GM23338 (cell line): ENCODE measurements around the gene SYCP3. TPM values are rescaled to one million over a fixed set of nuclear protein-coding genes. Genes with fewer than 3 reads are reported as not detected.

ENCODE experiments used
- ATAC-seq: fragments of 200-7000 bp; cut with Tn5 transposase; 3 replicates; pipeline ENCODE4 v1.9.1; 2020
- DNase-seq: peaks from one replicate; pipeline ENCODE4 v3.0.0-alpha.2; 2015; ENCODE audit warnings: low spot score
- H2AFZ ChIP-seq: fragments of 200-600 bp; sonication (generic); 2 replicates; pipeline ENCODE4 v1.8.0; 2016; ENCODE audit warnings: antibody characterized with exemption, mild to moderate bottlenecking, moderate library complexity
- H3F3A ChIP-seq: fragments of 200-600 bp; sonication (generic); replicated peaks from 2 replicates; pipeline ENCODE4 v1.8.0; 2017; ENCODE audit warnings: antibody characterized with exemption, mixed run types, low read depth
- H3K27ac ChIP-seq: fragments of 200-600 bp; sonication (generic); 2 replicates; pipeline ENCODE4 v1.6.1; 2016; ENCODE audit warnings: low read depth
- H3K27me3 ChIP-seq: fragments of 200-600 bp; sonication (generic); 2 replicates; pipeline ENCODE4 v1.8.0; 2016; ENCODE audit warnings: mild to moderate bottlenecking, mixed run types, moderate library complexity; ENCODE audit not compliant: insufficient read depth
- H3K36me3 ChIP-seq: fragments of 200-600 bp; sonication (generic); 2 replicates; pipeline ENCODE4 v1.8.0; 2016; ENCODE audit warnings: mild to moderate bottlenecking; ENCODE audit not compliant: insufficient read depth
- H3K4me1 ChIP-seq: fragments of 200-600 bp; sonication (generic); 2 replicates; pipeline ENCODE4 v1.8.0; 2016; ENCODE audit warnings: mild to moderate bottlenecking, moderate library complexity; ENCODE audit not compliant: insufficient read depth
- H3K4me2 ChIP-seq: fragments of 200-600 bp; sonication (generic); 2 replicates; pipeline ENCODE4 v1.7.1; 2017; ENCODE audit warnings: mixed run types
- H3K4me3 ChIP-seq: fragments of 200-600 bp; sonication (generic); 2 replicates; pipeline ENCODE4 v1.6.1; 2016; ENCODE audit warnings: mixed run types
- H3K79me2 ChIP-seq: fragments of 200-600 bp; sonication (generic); replicated peaks from 2 replicates; pipeline ENCODE4 v1.8.0; 2017; ENCODE audit warnings: mild to moderate bottlenecking; ENCODE audit not compliant: insufficient read depth
- H3K9me2 ChIP-seq: fragments of 200-600 bp; sonication (generic); 2 replicates; pipeline ENCODE4 v1.8.0; 2017; ENCODE audit not compliant: insufficient read depth
- H4K20me1 ChIP-seq: fragments of 200-600 bp; sonication (generic); replicated peaks from 2 replicates; pipeline ENCODE4 v1.8.0; 2017; ENCODE audit warnings: mild to moderate bottlenecking; ENCODE audit not compliant: insufficient read depth
- H3K27ac Mint-ChIP-seq: 2 replicates; pipeline ENCODE4 v1.8.0; 2020; ENCODE audit warnings: inconsistent platforms, mild to moderate bottlenecking, moderate library complexity, mixed read lengths
- H3K27me3 Mint-ChIP-seq: 3 replicates; pipeline ENCODE4 v1.8.0; 2022; ENCODE audit warnings: low read depth, mild to moderate bottlenecking, moderate library complexity, mixed read lengths, inconsistent platforms; ENCODE audit not compliant: insufficient read depth, poor library complexity
- H3K36me3 Mint-ChIP-seq: 3 replicates; pipeline ENCODE4 v1.8.0; 2021; ENCODE audit warnings: low read depth, mild to moderate bottlenecking, inconsistent platforms, moderate library complexity, mixed read lengths
- H3K4me1 Mint-ChIP-seq: 3 replicates; pipeline ENCODE4 v1.8.0; 2020; ENCODE audit warnings: mild to moderate bottlenecking, inconsistent platforms, mixed read lengths
- H3K4me3 Mint-ChIP-seq: 3 replicates; pipeline ENCODE4 v1.8.0; 2021; ENCODE audit warnings: moderate library complexity, mild to moderate bottlenecking, inconsistent platforms, mixed read lengths
- H3K9me3 Mint-ChIP-seq: 3 replicates; pipeline ENCODE4 v1.8.0; 2020; ENCODE audit warnings: moderate library complexity, mild to moderate bottlenecking, inconsistent platforms, mixed read lengths
- CREB1 ChIP-seq: fragments of 250-450 bp; sonication (Bioruptor Pico); IDR thresholded peaks from 2 replicates; pipeline ENCODE4 v1.5.0; 2020; ENCODE audit warnings: low read depth, mild to moderate bottlenecking, moderate library complexity
- EZH2 ChIP-seq: fragments of 200-600 bp; sonication (generic); IDR thresholded peaks from one replicate; pipeline ENCODE4 v1.8.0; 2017; ENCODE audit warnings: antibody characterized with exemption, mild to moderate bottlenecking, low read depth; ENCODE audit not compliant: unreplicated experiment
- EZH2phosphoT487 ChIP-seq: fragments of 200-600 bp; sonication (generic); IDR thresholded peaks from one replicate; pipeline ENCODE4 v1.8.1; 2018; ENCODE audit warnings: antibody characterized with exemption; ENCODE audit not compliant: unreplicated experiment
- JUNB ChIP-seq: IDR thresholded peaks from one replicate; pipeline ENCODE4 v1.6.1; 2016; ENCODE audit warnings: antibody characterized with exemption; ENCODE audit not compliant: unreplicated experiment
- NANOG ChIP-seq: IDR thresholded peaks from 2 replicates; pipeline ENCODE4 v1.6.1; 2016; ENCODE audit warnings: antibody characterized with exemption, borderline replicate concordance
- POLR2AphosphoS5 ChIP-seq: IDR thresholded peaks from 2 replicates; pipeline ENCODE4 v1.6.1; 2016; ENCODE audit warnings: antibody characterized with exemption, low read depth
- STAT1 ChIP-seq: IDR thresholded peaks from one replicate; pipeline ENCODE4 v1.6.1; 2016; ENCODE audit warnings: antibody characterized with exemption; ENCODE audit not compliant: unreplicated experiment
- ZNF114 ChIP-seq: fragments of 250-450 bp; sonication (Bioruptor Pico); IDR thresholded peaks from 2 replicates; pipeline ENCODE4 v1.5.0; 2020; ENCODE audit warnings: mild to moderate bottlenecking, moderate library complexity
- ZNF331 ChIP-seq: fragments of 250-450 bp; sonication (Bioruptor Pico); IDR thresholded peaks from 2 replicates; pipeline ENCODE4 v1.5.0; 2020; ENCODE audit warnings: low read depth, mild to moderate bottlenecking, moderate library complexity
- polyA plus RNA-seq: library from polyadenylated mRNA; unstranded; fragments of >200 nt; fragmentation: Nextera tagmentation; extraction: Ambion mirVana; gene quantifications from 2 replicates; pipeline ENCODE4 v1.2.1, GENCODE V29; 2016
- total RNA-seq: library from RNA; depleted of rRNA; stranded (reverse); fragments of >200 nt; shearing (Covaris generic); gene quantifications from 2 replicates; pipeline ENCODE4 v1.2.3, GENCODE V29; 2014
- TF ChIP-seq, protein P1 (sequence below): IDR thresholded peaks from one replicate; pipeline ENCODE4 v1.6.1; 2018; ENCODE audit warnings: antibody characterized with exemption; ENCODE audit not compliant: unreplicated experiment
- TF ChIP-seq, protein P2 (sequence below), 2 experiments: fragments of 200-600 bp in 1 of 2; sonication (generic) in 1 of 2; conservative IDR thresholded peaks; 2 replicates each; pipeline versions ENCODE4 v1.5.1 to v1.6.1; 2016 to 2017; ENCODE audit warnings: antibody characterized with exemption in 2 of 2, low read depth in 2 of 2, mild to moderate bottlenecking in 2 of 2, moderate library complexity in 1 of 2
- TF ChIP-seq, protein P3 (sequence below): IDR thresholded peaks from 2 replicates; pipeline ENCODE4 v1.6.1; 2016; ENCODE audit warnings: antibody characterized with exemption
- TF ChIP-seq, protein P4 (sequence below): fragments of 250-450 bp; sonication (Bioruptor Pico); IDR thresholded peaks from 2 replicates; pipeline ENCODE4 v1.5.0; 2020; ENCODE audit warnings: mild to moderate bottlenecking, moderate library complexity

Gene SYCP3
- total and polyA plus RNA-seq, 2 experiments from 2014 or later = 0.07 to 1.5 TPM

- Histone ChIP-seq H2AFZ (no peak overlapping the region), H3K4me1 (peaks cover 8% of the 10 kb centered on the region), H3K9me2 (no peaks in the 10 kb centered on the region), H4K20me1 (no peaks in the 10 kb centered on the region; the same call in 1 of the 2 replicates), H3F3A (no peaks in the 10 kb centered on the region), H3K27me3 (no peaks in the 10 kb centered on the region), H3K4me2 (no peak overlapping the region), H3K27ac (no peak overlapping the region), H3K79me2 (no peaks in the 10 kb centered on the region), H3K4me3 (no peak overlapping the region), H3K36me3 (peaks cover 6% of the 10 kb centered on the region; the same call in 1 of the 2 replicates)
- DNase-seq (no peak), ATAC-seq (no peak)
- no peak overlapping the region for H3K27ac Mint-ChIP-seq
- H3K9me3 Mint-ChIP-seq = no peaks in the 10 kb centered on the region
- no peak overlapping the region for H3K4me3 Mint-ChIP-seq
- H3K27me3 Mint-ChIP-seq = peaks cover 4% of the 10 kb centered on the region
- peaks cover 5% of the 10 kb centered on the region; the same call in 1 of the 3 replicates for H3K36me3 Mint-ChIP-seq
- peaks cover 13% of the 10 kb centered on the region; the same call in 2 of the 3 replicates for H3K4me1 Mint-ChIP-seq
- TF ChIP-seq POLR2AphosphoS5 (no peak), ZNF331 (CRISPR knock-in tag) (no peak), CREB1 (CRISPR knock-in tag) (no peak), EZH2phosphoT487 (no peak), JUNB (no peak), NANOG (no peak), EZH2 (no peak), ZNF114 (CRISPR knock-in tag) (no peak), STAT1 (no peak)
- TF ChIP-seq, protein P1, sequence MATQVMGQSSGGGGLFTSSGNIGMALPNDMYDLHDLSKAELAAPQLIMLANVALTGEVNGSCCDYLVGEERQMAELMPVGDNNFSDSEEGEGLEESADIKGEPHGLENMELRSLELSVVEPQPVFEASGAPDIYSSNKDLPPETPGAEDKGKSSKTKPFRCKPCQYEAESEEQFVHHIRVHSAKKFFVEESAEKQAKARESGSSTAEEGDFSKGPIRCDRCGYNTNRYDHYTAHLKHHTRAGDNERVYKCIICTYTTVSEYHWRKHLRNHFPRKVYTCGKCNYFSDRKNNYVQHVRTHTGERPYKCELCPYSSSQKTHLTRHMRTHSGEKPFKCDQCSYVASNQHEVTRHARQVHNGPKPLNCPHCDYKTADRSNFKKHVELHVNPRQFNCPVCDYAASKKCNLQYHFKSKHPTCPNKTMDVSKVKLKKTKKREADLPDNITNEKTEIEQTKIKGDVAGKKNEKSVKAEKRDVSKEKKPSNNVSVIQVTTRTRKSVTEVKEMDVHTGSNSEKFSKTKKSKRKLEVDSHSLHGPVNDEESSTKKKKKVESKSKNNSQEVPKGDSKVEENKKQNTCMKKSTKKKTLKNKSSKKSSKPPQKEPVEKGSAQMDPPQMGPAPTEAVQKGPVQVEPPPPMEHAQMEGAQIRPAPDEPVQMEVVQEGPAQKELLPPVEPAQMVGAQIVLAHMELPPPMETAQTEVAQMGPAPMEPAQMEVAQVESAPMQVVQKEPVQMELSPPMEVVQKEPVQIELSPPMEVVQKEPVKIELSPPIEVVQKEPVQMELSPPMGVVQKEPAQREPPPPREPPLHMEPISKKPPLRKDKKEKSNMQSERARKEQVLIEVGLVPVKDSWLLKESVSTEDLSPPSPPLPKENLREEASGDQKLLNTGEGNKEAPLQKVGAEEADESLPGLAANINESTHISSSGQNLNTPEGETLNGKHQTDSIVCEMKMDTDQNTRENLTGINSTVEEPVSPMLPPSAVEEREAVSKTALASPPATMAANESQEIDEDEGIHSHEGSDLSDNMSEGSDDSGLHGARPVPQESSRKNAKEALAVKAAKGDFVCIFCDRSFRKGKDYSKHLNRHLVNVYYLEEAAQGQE = no peak
- TF ChIP-seq, protein P2, sequence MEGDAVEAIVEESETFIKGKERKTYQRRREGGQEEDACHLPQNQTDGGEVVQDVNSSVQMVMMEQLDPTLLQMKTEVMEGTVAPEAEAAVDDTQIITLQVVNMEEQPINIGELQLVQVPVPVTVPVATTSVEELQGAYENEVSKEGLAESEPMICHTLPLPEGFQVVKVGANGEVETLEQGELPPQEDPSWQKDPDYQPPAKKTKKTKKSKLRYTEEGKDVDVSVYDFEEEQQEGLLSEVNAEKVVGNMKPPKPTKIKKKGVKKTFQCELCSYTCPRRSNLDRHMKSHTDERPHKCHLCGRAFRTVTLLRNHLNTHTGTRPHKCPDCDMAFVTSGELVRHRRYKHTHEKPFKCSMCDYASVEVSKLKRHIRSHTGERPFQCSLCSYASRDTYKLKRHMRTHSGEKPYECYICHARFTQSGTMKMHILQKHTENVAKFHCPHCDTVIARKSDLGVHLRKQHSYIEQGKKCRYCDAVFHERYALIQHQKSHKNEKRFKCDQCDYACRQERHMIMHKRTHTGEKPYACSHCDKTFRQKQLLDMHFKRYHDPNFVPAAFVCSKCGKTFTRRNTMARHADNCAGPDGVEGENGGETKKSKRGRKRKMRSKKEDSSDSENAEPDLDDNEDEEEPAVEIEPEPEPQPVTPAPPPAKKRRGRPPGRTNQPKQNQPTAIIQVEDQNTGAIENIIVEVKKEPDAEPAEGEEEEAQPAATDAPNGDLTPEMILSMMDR (conservative IDR thresholded peaks at IDR 0.05; ENCODE audit: low read depth in 2 of 2) = no peak
- TF ChIP-seq, protein P3, sequence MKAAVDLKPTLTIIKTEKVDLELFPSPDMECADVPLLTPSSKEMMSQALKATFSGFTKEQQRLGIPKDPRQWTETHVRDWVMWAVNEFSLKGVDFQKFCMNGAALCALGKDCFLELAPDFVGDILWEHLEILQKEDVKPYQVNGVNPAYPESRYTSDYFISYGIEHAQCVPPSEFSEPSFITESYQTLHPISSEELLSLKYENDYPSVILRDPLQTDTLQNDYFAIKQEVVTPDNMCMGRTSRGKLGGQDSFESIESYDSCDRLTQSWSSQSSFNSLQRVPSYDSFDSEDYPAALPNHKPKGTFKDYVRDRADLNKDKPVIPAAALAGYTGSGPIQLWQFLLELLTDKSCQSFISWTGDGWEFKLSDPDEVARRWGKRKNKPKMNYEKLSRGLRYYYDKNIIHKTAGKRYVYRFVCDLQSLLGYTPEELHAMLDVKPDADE = no peak
- TF ChIP-seq, protein P4, sequence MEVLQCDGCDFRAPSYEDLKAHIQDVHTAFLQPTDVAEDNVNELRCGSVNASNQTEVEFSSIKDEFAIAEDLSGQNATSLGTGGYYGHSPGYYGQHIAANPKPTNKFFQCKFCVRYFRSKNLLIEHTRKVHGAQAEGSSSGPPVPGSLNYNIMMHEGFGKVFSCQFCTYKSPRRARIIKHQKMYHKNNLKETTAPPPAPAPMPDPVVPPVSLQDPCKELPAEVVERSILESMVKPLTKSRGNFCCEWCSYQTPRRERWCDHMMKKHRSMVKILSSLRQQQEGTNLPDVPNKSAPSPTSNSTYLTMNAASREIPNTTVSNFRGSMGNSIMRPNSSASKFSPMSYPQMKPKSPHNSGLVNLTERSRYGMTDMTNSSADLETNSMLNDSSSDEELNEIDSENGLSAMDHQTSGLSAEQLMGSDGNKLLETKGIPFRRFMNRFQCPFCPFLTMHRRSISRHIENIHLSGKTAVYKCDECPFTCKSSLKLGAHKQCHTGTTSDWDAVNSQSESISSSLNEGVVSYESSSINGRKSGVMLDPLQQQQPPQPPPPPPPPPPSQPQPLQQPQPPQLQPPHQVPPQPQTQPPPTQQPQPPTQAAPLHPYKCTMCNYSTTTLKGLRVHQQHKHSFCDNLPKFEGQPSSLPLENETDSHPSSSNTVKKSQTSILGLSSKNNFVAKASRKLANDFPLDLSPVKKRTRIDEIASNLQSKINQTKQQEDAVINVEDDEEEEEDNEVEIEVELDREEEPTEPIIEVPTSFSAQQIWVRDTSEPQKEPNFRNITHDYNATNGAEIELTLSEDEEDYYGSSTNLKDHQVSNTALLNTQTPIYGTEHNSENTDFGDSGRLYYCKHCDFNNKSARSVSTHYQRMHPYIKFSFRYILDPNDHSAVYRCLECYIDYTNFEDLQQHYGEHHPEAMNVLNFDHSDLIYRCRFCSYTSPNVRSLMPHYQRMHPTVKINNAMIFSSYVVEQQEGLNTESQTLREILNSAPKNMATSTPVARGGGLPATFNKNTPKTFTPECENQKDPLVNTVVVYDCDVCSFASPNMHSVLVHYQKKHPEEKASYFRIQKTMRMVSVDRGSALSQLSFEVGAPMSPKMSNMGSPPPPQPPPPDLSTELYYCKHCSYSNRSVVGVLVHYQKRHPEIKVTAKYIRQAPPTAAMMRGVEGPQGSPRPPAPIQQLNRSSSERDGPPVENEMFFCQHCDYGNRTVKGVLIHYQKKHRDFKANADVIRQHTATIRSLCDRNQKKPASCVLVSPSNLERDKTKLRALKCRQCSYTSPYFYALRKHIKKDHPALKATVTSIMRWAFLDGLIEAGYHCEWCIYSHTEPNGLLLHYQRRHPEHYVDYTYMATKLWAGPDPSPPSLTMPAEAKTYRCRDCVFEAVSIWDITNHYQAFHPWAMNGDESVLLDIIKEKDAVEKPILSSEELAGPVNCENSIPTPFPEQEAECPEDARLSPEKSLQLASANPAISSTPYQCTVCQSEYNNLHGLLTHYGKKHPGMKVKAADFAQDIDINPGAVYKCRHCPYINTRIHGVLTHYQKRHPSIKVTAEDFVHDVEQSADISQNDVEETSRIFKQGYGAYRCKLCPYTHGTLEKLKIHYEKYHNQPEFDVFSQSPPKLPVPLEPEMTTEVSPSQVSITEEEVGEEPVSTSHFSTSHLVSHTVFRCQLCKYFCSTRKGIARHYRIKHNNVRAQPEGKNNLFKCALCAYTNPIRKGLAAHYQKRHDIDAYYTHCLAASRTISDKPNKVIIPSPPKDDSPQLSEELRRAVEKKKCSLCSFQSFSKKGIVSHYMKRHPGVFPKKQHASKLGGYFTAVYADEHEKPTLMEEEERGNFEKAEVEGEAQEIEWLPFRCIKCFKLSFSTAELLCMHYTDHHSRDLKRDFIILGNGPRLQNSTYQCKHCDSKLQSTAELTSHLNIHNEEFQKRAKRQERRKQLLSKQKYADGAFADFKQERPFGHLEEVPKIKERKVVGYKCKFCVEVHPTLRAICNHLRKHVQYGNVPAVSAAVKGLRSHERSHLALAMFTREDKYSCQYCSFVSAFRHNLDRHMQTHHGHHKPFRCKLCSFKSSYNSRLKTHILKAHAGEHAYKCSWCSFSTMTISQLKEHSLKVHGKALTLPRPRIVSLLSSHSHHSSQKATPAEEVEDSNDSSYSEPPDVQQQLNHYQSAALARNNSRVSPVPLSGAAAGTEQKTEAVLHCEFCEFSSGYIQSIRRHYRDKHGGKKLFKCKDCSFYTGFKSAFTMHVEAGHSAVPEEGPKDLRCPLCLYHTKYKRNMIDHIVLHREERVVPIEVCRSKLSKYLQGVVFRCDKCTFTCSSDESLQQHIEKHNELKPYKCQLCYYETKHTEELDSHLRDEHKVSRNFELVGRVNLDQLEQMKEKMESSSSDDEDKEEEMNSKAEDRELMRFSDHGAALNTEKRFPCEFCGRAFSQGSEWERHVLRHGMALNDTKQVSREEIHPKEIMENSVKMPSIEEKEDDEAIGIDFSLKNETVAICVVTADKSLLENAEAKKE (CRISPR knock-in tag) = no peak
These were observed 6.9 kb upstream of the SYCP3 start for GRCh38 chr12:101746196-101746595.
